DOHH2 (cell line): ENCODE data around the gene EIF4EBP2.

Source experiments
- H3F3A ChIP-seq: fragments of 200-600 bp; sonication (generic), shearing (Covaris generic); 2 replicates; pipeline ENCODE4 v1.6.0; 2016; ENCODE audit warnings: antibody characterized with exemption, mild to moderate bottlenecking; ENCODE audit not compliant: control insufficient read depth, insufficient read depth
- H3K27ac ChIP-seq: fragments of 200-600 bp; sonication (generic); 2 replicates; pipeline ENCODE4 v1.5.1; 2014; ENCODE audit warnings: low read depth, mild to moderate bottlenecking, low read length, moderate library complexity
- H3K27me3 ChIP-seq: fragments of 200-600 bp; sonication (generic); 2 replicates; pipeline ENCODE4 v1.6.1; 2014; ENCODE audit warnings: mild to moderate bottlenecking, low read length, mixed read lengths; ENCODE audit not compliant: control insufficient read depth
- H3K36me3 ChIP-seq: fragments of 200-600 bp; sonication (generic); 2 replicates; pipeline ENCODE4 v1.6.1; 2014; ENCODE audit warnings: mild to moderate bottlenecking, low read length, moderate library complexity, mixed read lengths; ENCODE audit not compliant: control insufficient read depth
- H3K4me1 ChIP-seq: fragments of 200-600 bp; sonication (generic); 2 replicates; pipeline ENCODE4 v1.6.1; 2014; ENCODE audit warnings: mild to moderate bottlenecking, low read length, mixed read lengths; ENCODE audit not compliant: control insufficient read depth
- H3K4me2 ChIP-seq: fragments of 200-600 bp; sonication (generic); 2 replicates; pipeline ENCODE4 v1.6.0; 2014; ENCODE audit warnings: mild to moderate bottlenecking, low read length, moderate library complexity
- H3K4me3 ChIP-seq: fragments of 200-600 bp; sonication (generic); 2 replicates; pipeline ENCODE4 v1.5.1; 2014; ENCODE audit warnings: mild to moderate bottlenecking, low read length, mixed read lengths
- H3K79me2 ChIP-seq: fragments of 200-600 bp; sonication (generic); 2 replicates; pipeline ENCODE4 v1.6.1; 2014; ENCODE audit warnings: mild to moderate bottlenecking, low read length, mixed read lengths; ENCODE audit not compliant: control insufficient read depth
- H3K9me2 ChIP-seq: fragments of 200-600 bp; sonication (generic); replicated peaks from 2 replicates; pipeline ENCODE4 v1.6.1; 2014; ENCODE audit warnings: mild to moderate bottlenecking, low read length, mixed read lengths; ENCODE audit not compliant: control insufficient read depth
- H3K9me3 ChIP-seq: fragments of 200-600 bp; sonication (generic); 2 replicates; pipeline ENCODE4 v1.6.1; 2014; ENCODE audit warnings: antibody characterized with exemption, low read length, mixed read lengths; ENCODE audit not compliant: control insufficient read depth, insufficient read depth
- H4K20me1 ChIP-seq: fragments of 200-600 bp; sonication (generic); 2 replicates; pipeline ENCODE4 v1.6.0; 2014; ENCODE audit warnings: low read depth, mild to moderate bottlenecking, antibody characterized with exemption, low read length, moderate library complexity; ENCODE audit not compliant: control insufficient read depth, insufficient read depth
- CTCF ChIP-seq: fragments of 200-600 bp; sonication (generic); IDR thresholded peaks from one replicate; pipeline ENCODE4 v1.5.1; 2014; ENCODE audit warnings: antibody characterized with exemption, mild to moderate bottlenecking, low read depth, low read length; ENCODE audit not compliant: poor library complexity, severe bottlenecking
- EZH2phosphoT487 ChIP-seq: fragments of 200-600 bp; sonication (generic); IDR thresholded peaks from 2 replicates; pipeline ENCODE4 v1.6.1; 2017; ENCODE audit warnings: borderline replicate concordance, mild to moderate bottlenecking, antibody characterized with exemption, low read length, moderate library complexity, mixed read lengths

Gene EIF4EBP2

GRCh38 chr10:70441895-70442309, 38.0 kb downstream of the EIF4EBP2 start:
- Histone ChIP-seq H3K4me3 (no peak overlapping the region), H3K9me3 (no peaks in the 10 kb centered on the region), H3K36me3 (no peaks in the 10 kb centered on the region), H3K27me3 (peaks cover 16% of the 10 kb centered on the region; the same call in 1 of the 2 replicates), H3F3A (no peaks in the 10 kb centered on the region), H3K4me1 (no peaks in the 10 kb centered on the region), H3K4me2 (no peak overlapping the region), H4K20me1 (no peaks in the 10 kb centered on the region), H3K9me2 (no peaks in the 10 kb centered on the region), H3K79me2 (no peaks in the 10 kb centered on the region), H3K27ac (no peak overlapping the region)
- TF ChIP-seq CTCF (no peak), EZH2phosphoT487 (no peak)

GRCh38 chr10:70442332-70442988, 38.5 kb downstream of the EIF4EBP2 start:
- no peaks in the 10 kb centered on the region for H3F3A ChIP-seq
- no peak overlapping the region for H3K4me2 ChIP-seq
- no peaks in the 10 kb centered on the region for H3K79me2 ChIP-seq
- no peak for TF ChIP-seq CTCF
- no peak for TF ChIP-seq EZH2phosphoT487
- no peak overlapping the region for H3K4me3 ChIP-seq
- no peaks in the 10 kb centered on the region for H3K9me2 ChIP-seq
- peaks cover 16% of the 10 kb centered on the region; the same call in 1 of the 2 replicates for H3K27me3 ChIP-seq
- no peak overlapping the region for H3K27ac ChIP-seq
- H3K36me3 ChIP-seq = no peaks in the 10 kb centered on the region
- H3K4me1 ChIP-seq = no peaks in the 10 kb centered on the region
- H3K9me3 ChIP-seq = no peaks in the 10 kb centered on the region
- no peaks in the 10 kb centered on the region for H4K20me1 ChIP-seq

GRCh38 chr10:70444744-70445143, 40.8 kb downstream of the EIF4EBP2 start:
- H3K4me1 ChIP-seq = no peaks in the 10 kb centered on the region
- H3K27me3 ChIP-seq = peaks cover 16% of the 10 kb centered on the region; the same call in 1 of the 2 replicates
- no peak for TF ChIP-seq CTCF
- no peak for TF ChIP-seq EZH2phosphoT487

More at GRCh38 chr10:70444744-70445143, 40.8 kb downstream of the EIF4EBP2 start:
- H3K4me2 ChIP-seq = no peak overlapping the region
- H3K79me2 ChIP-seq = no peaks in the 10 kb centered on the region
- H3K4me3 ChIP-seq = no peak overlapping the region
- H3K27ac ChIP-seq = no peak overlapping the region
- no peaks in the 10 kb centered on the region for H3K9me3 ChIP-seq
- no peaks in the 10 kb centered on the region for H4K20me1 ChIP-seq
- no peaks in the 10 kb centered on the region for H3F3A ChIP-seq
- no peaks in the 10 kb centered on the region for H3K36me3 ChIP-seq
- no peaks in the 10 kb centered on the region for H3K9me2 ChIP-seq
